Cerebellar nuclear complex (tissue), 1 donor: ENCODE data around the gene PLAC8.
"Not testable (repeated sequence)": the region's sequence is repeated elsewhere in the genome, so short reads cannot be mapped to it uniquely, and the experiment has no call there.

Source experiments
- DNase-seq, 2 experiments: peaks; one replicate each; lab custom pipeline; 2025; lab: John Stamatoyannopoulos, UW

Gene PLAC8

DNA sequence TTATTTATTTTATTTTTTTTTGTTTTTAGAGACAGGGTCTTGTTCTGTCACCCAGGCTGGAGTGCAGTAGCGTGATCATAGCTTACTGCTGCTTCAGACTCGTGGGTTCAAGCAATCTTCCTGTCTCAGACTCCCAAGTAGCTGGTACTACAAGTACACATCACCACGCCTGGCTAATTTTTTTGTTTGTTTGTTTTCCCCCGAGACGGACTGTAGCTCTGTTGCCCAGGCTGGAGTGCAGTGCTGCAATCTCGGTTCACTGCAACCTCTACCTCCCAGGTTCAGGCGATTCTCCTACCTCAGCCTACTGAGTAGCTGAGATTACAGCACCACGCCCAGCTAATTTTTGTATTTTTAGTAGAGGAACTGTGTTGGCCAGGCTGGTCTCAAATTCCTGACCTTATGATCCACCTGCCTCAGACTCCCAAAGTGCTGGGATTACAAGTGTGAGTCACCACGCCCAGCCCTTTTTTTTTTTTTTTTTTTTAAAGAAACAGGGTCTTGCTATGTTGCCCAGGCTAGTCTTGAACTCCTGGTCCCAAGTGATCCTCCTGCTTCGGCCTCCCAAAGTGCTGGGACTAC is 47.4 kb downstream of the PLAC8 start:
- DNase-seq = no peak

GRCh38 chr4:83065266-83065665 is 49.3 kb downstream of the PLAC8 start:
- DNase-seq = no peak

DNA sequence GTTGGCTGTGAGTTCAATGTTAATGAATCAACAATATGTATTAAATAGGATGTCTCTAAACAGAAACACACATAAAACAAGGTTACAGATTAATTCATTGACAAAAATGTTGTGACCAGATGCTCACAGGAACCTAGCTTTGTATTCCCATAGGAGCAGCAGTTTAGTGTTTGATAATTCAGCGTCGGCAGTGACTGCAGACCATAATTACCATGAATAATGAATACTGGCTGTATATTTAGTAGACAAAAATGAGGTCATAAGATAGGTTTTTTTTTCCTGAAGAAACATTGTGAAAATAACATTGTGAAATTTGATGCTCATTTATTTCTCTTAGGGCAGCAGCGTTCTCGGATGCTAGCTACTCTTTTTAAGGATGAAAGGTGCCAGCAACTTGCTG is 51.8 kb downstream of the PLAC8 start:
- no peak for DNase-seq

GRCh38 chr4:83054928-83055327 is 59.6 kb downstream of the PLAC8 start:
- DNase-seq = no peak

DNA sequence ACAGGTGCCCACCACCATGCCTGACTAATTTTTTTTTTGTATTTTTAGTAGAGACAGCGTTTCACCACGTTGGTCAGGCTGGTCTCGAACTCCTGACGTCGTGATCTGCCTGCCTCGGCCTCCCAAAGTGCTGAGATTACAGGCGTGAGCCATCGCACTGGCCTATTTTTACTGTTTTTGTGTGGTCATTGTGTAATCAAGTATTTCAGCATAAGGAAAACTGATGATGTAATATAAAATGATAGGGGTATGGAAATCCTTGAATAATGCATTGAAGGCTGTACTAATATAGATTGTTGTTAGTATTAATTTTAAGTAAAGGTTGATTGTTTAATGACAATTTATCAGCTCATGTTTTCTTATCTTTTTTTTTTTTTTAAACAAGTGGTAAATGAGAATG is 65.7 kb downstream of the PLAC8 start:
- DNase-seq = not testable (repeated sequence)

- no peak for DNase-seq
These were observed 67.6 kb downstream of the PLAC8 start for GRCh38 chr4:83046693-83047473.

GRCh38 chr4:83043801-83044407 is 70.6 kb downstream of the PLAC8 start:
- DNase-seq = no peak

DNA sequence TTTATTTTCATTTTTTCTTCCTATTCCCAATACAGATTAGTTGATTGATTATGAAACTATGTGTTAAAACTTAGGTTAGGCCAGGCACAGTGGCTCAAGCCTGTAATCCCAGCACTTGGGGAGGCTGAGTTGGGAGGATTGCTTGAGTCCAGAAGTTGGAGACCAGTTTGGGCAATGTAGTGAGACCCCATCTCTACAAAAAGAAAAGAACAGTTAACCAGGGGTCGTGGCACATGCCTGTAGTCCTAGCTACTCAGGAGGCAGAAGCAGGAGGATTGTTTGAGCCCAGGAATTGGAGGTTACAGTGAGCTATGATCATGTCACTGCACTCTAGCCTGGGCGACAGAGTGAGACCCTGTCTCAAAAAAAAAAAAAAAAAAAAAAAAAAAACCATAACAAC is 71.4 kb downstream of the PLAC8 start:
- DNase-seq = not testable (repeated sequence)

GRCh38 chr4:83040269-83040668 is 74.3 kb downstream of the PLAC8 start:
- DNase-seq = no peak
